HepG2 (cell line): ENCODE measurements around the gene DUOXA2. TPM values are rescaled to one million over a fixed set of nuclear protein-coding genes. Genes with fewer than 3 reads are reported as not detected.

Source experiments
- CBX1 ChIP-seq: IDR thresholded peaks from one replicate; pipeline ENCODE4 v1.6.1; 2016; ENCODE audit warnings: antibody characterized with exemption, low read depth
- CTCF ChIP-seq: sonication (generic); formaldehyde crosslinking; IDR thresholded peaks from 2 replicates; pipeline ENCODE4 v1.5.0; 2020; ENCODE audit warnings: mild to moderate bottlenecking, missing genetic modification reagents, moderate library complexity
- FOXP1 ChIP-seq, 2 experiments: fragments of 450-650 bp in 1 of 2; IDR thresholded peaks; 2 replicates each; pipeline ENCODE4 v1.6.1; 2017 to 2018; ENCODE audit warnings: antibody characterized with exemption in 1 of 2
- MAF1 ChIP-seq: sonication (generic); formaldehyde crosslinking; IDR thresholded peaks from 2 replicates; pipeline ENCODE4 v1.5.0; 2020; ENCODE audit warnings: missing genetic modification reagents, borderline replicate concordance
- POGZ ChIP-seq: sonication (generic); formaldehyde crosslinking; IDR thresholded peaks from 2 replicates; pipeline ENCODE4 v1.4.0; 2020; ENCODE audit warnings: mild to moderate bottlenecking, missing genetic modification reagents
- PPARG ChIP-seq: conservative IDR thresholded peaks from 2 replicates; pipeline ENCODE4 v1.6.1; 2016; ENCODE audit warnings: missing biosample characterization, missing genetic modification reagents
- SMAD9 ChIP-seq: sonication (generic); formaldehyde crosslinking; IDR thresholded peaks from 2 replicates; pipeline ENCODE4 v1.5.1; 2020; ENCODE audit warnings: mild to moderate bottlenecking, missing genetic modification reagents
- SNAPC4 ChIP-seq: sonication (generic); formaldehyde crosslinking; IDR thresholded peaks from 2 replicates; pipeline ENCODE4 v1.4.0; 2020; ENCODE audit warnings: mild to moderate bottlenecking, missing genetic modification reagents
- TBX3 ChIP-seq: fragments of 450-650 bp; IDR thresholded peaks from 2 replicates; pipeline ENCODE4 v1.6.1; 2017; ENCODE audit warnings: antibody characterized with exemption, mild to moderate bottlenecking, inconsistent platforms, borderline replicate concordance
- TCF7L2 ChIP-seq: IDR thresholded peaks from 2 replicates; pipeline ENCODE4 v1.6.1; 2011; ENCODE audit warnings: mild to moderate bottlenecking, low read depth, low read length, moderate library complexity
- ZBTB10 ChIP-seq: sonication (generic); formaldehyde crosslinking; IDR thresholded peaks from 2 replicates; pipeline ENCODE4 v1.4.0; 2020; ENCODE audit warnings: missing genetic modification reagents, borderline replicate concordance
- ZFP36L2 ChIP-seq: sonication (generic); formaldehyde crosslinking; IDR thresholded peaks from 2 replicates; pipeline ENCODE4 v1.4.0; 2020; ENCODE audit warnings: missing genetic modification reagents
- ZNF280D ChIP-seq: sonication (generic); formaldehyde crosslinking; IDR thresholded peaks from 2 replicates; pipeline ENCODE4 v1.5.1; 2020; ENCODE audit warnings: mild to moderate bottlenecking, missing genetic modification reagents
- ZNF430 ChIP-seq: sonication (generic); formaldehyde crosslinking; IDR thresholded peaks from 2 replicates; pipeline ENCODE4 v1.9.0; 2021; ENCODE audit warnings: mild to moderate bottlenecking, missing genetic modification reagents
- ZNF441 ChIP-seq: sonication (generic); formaldehyde crosslinking; IDR thresholded peaks from 2 replicates; pipeline ENCODE4 v1.7.0; 2021; ENCODE audit warnings: missing genetic modification reagents, borderline replicate concordance
- ZNF660 ChIP-seq: sonication (generic); formaldehyde crosslinking; IDR thresholded peaks from 2 replicates; pipeline ENCODE4 v1.5.1; 2020; ENCODE audit warnings: mild to moderate bottlenecking, low read depth, missing genetic modification reagents, borderline replicate concordance
- ZSCAN29 ChIP-seq: sonication (generic); formaldehyde crosslinking; conservative IDR thresholded peaks from 2 replicates; pipeline ENCODE4 v1.4.0; 2020; ENCODE audit warnings: mild to moderate bottlenecking, missing genetic modification reagents
- polyA plus RNA-seq, 8 experiments: library from polyadenylated mRNA; depleted of rRNA in 3 of 8; stranded (reverse) in 7 of 8; unstranded in 1 of 8; fragments of >200 nt; fragmentation: Illumina TruSeq in 4 of 8; extraction: Trizol in 4 of 8; gene quantifications; 2 replicates each; pipeline versions ENCODE4 v1.2.1 to v1.2.3, GENCODE V29; 2011 to 2016; ENCODE audit warnings: low read depth in 4 of 8, missing spikeins in 1 of 8, mixed read lengths in 1 of 8; ENCODE audit not compliant: insufficient read depth in 1 of 8
- total RNA-seq, 5 experiments: library from RNA; depleted of rRNA; stranded (reverse); fragments of >200 nt; fragmentation: Illumina TruSeq; extraction: Trizol; gene quantifications; 2 replicates each; pipeline ENCODE4 v1.2.3, GENCODE V29; 2016; ENCODE audit warnings: low read depth in 1 of 5

DUOXA2 gene
- total and polyA plus RNA-seq, 2 of the 13 experiments (the other 11 are each of a cell fraction or from before 2014, with no cell fraction given) = 0.32 TPM; not detected in 1

- TF ChIP-seq ZNF280D (CRISPR knock-in tag) (0 out of 2 replicates have a peak, but pooled peaks have one; percentile 36), CTCF (CRISPR knock-in tag) (peak; percentile 99), MAF1 (CRISPR knock-in tag) (no peak), TBX3 (no peak), SMAD9 (no peak), ZNF430 (CRISPR knock-in tag) (peak; percentile 58; the same call in 1 of the 2 replicates), POGZ (CRISPR knock-in tag) (no peak), ZNF441 (CRISPR knock-in tag) (peak; percentile 53; the same call in 1 of the 2 replicates), ZBTB10 (CRISPR knock-in tag) (no peak), ZSCAN29 (CRISPR knock-in tag) (0 out of 2 replicates have a peak, but pooled peaks have one; percentile 22), CBX1 (peak; percentile 29), ZNF660 (CRISPR knock-in tag) (no peak), FOXP1 (IDR thresholded peaks at IDR 0.05) (no peak), FOXP1 (CRISPR knock-in tag; IDR thresholded peaks at IDR 0.05) (0 out of 2 replicates have a peak, but pooled peaks have one; percentile 13), ZFP36L2 (CRISPR knock-in tag) (no peak), TCF7L2 (no peak), PPARG (0 out of 2 replicates have a peak, but pooled peaks have one; percentile 21), SNAPC4 (CRISPR knock-in tag) (no peak)
Observed at GRCh38 chr15:45118131-45118588, 4.0 kb downstream of the DUOXA2 start (continued).
